ENCODE results near the gene RAB34. TPM values are rescaled to one million over a fixed set of nuclear protein-coding genes. Genes with fewer than 3 reads are reported as not detected.

Gene RAB34
- total and polyA plus RNA-seq, 2 donors (not counting 3 experiments of a cell fraction or from before 2014, with no cell fraction given) = 62.3 to 113 TPM

- peaks cover 20% of the 10 kb centered on the region for H3K4me1 ChIP-seq (ENCODE audit: control insufficient read depth, extremely low read depth, insufficient read depth, low read length)
- no peak overlapping the region for H3K4me3 ChIP-seq (replicated peaks in 1 of 3; ENCODE audit: insufficient read depth in 1 of 3, low read depth in 1 of 3, low read length in 3 of 3)
- ChIA-PET CTCF (interaction anchor here (5.3 to 13.7 kb wide), 2 partner anchors 17 to 221 kb away, joined by 249 to 602 read pairs; partner anchors contain the start of genes PHF12 and TRAF4), POLR2A (interaction anchor here (0.7 kb wide), 1 partner anchor 564 kb away, joined by 12 read pairs; the partner anchor contains the start of gene NUFIP2)
- H4K20me1 ChIP-seq (replicated peaks; ENCODE audit: control insufficient read depth, extremely low read depth, insufficient read depth, low read length) = no peaks in the 10 kb centered on the region
- dilution Hi-C loops (cut with MboI; ENCODE audit: extremely low pct_ligation_motif_present, low sequenced_read_pairs) = no loop called here
- H3K36me3 ChIP-seq (ENCODE audit: control insufficient read depth in 2 of 2, extremely low read depth in 1 of 2, insufficient read depth in 2 of 2, low read length in 2 of 2) = no peaks in the 10 kb centered on the region
- no peak for DNase-seq (ENCODE audit: low read depth, low spot score)
- H3K9ac ChIP-seq (replicated peaks; ENCODE audit: extremely low read depth, insufficient read depth, low read length) = no peak overlapping the region
- intact Hi-C loops (cut with micrococcal nuclease) = no loop called here
- no peaks in the 10 kb centered on the region for H3K79me2 ChIP-seq (ENCODE audit: control insufficient read depth, insufficient read depth, low read length)
- H2AFZ ChIP-seq (ENCODE audit: low read depth, low read length) = no peak overlapping the region
- no TSS peak for BruUV-seq (replicated peaks)
- H3K27ac ChIP-seq (ENCODE audit: insufficient read depth, low read depth, low read length) = no peak overlapping the region
- no peak overlapping the region for H3K4me2 ChIP-seq (ENCODE audit: insufficient read depth, low read length)
- TF ChIP-seq FOS (IDR thresholded peaks at IDR 0.05; ENCODE audit: borderline replicate concordance, insufficient read depth, low read length) (no peak), EZH2 (IDR thresholded peaks at IDR 0.05; ENCODE audit: borderline replicate concordance, low read depth, low read length, severe bottlenecking) (no peak), GATA2 (IDR thresholded peaks at IDR 0.05; ENCODE audit: insufficient read depth, insufficient read length, low read depth, low read length) (no peak), POLR2A (IDR thresholded peaks at IDR 0.05; ENCODE audit: low read depth, low read length) (no peak), JUN (IDR thresholded peaks at IDR 0.05; ENCODE audit: borderline replicate concordance, insufficient read depth, insufficient read length, low read depth) (no peak), CTCF (IDR thresholded peaks at IDR 0.05; ENCODE audit: extremely low read depth in 1 of 2, insufficient read depth in 1 of 2, low read depth in 1 of 2, low read length in 2 of 2) (no peak), POLR2AphosphoS5 (IDR thresholded peaks at IDR 0.05; ENCODE audit: insufficient read depth, low read depth, low read length) (no peak), MYC (IDR thresholded peaks at IDR 0.05; ENCODE audit: low read depth, low read length) (no peak)
- TF ChIP-seq, protein P1, sequence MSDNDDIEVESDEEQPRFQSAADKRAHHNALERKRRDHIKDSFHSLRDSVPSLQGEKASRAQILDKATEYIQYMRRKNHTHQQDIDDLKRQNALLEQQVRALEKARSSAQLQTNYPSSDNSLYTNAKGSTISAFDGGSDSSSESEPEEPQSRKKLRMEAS (IDR thresholded peaks at IDR 0.05; ENCODE audit: insufficient read depth, insufficient read length) = no peak
- H3K9me3 ChIP-seq (replicated peaks; ENCODE audit: control insufficient read depth, insufficient read depth, low read length) = no peaks in the 10 kb centered on the region
- no peaks in the 10 kb centered on the region for H3K27me3 ChIP-seq (ENCODE audit: control insufficient read depth in 2 of 2, insufficient read depth in 2 of 2, low read length in 2 of 2)
- FAIRE-seq = no peak
- no peaks in the 10 kb centered on the region for H3K9me1 ChIP-seq (replicated peaks; ENCODE audit: control insufficient read depth, extremely low read depth, insufficient read depth, low read length)
Observed at GRCh38 chr17:28729950-28730330, 12.3 kb upstream of the RAB34 start.

All from endothelial cell of umbilical vein (primary cell).